Measurements from ENCODE around the gene TGFA. TPM values are rescaled to one million over a fixed set of nuclear protein-coding genes. Genes with fewer than 3 reads are reported as not detected.

Gene TGFA
- total RNA-seq, 1 donor from 2014 or later: 0.05 TPM

DNA sequence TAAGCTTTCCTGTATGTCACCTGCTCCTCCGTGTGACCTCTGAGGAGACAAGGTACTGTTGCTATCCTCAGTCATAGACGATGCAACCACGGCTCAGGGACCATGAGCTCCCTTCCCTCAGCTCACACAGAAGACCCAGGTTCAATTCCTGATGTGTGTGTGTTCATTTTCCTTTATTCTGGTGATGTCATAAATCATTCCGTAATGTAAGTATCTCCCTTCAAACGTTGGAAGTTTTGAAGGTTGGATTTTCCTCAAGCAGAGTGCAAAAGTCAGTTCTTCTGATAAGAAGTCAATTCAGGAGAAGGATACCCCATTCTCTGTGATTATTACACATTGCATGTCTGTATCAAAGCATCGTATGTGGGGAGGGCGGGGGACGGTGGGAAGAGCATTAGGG is 132.9 kb downstream of the TGFA start:
- intact Hi-C loops (cut with micrococcal nuclease): no loop called here

DNA sequence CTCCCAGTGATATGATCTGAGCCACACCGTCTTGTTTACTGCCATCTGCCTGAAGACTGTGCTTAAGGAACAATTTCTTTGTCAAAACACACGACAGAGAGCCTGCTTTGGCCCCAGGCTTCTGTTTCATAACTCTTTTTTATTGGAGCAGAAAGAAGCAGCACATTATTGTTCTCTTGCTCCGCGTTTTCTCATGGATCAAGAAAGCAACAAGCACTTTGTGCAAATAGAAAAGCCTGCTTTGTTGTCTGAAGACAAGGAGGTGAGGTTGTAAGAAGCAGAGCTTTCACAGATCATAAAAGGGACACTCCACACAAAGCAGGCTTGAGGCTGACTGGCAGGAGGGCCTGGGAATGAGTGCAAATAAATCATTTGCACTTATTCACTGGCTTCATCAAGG is 133.5 kb downstream of the TGFA start:
- intact Hi-C loops (cut with micrococcal nuclease): no loop called here

DNA sequence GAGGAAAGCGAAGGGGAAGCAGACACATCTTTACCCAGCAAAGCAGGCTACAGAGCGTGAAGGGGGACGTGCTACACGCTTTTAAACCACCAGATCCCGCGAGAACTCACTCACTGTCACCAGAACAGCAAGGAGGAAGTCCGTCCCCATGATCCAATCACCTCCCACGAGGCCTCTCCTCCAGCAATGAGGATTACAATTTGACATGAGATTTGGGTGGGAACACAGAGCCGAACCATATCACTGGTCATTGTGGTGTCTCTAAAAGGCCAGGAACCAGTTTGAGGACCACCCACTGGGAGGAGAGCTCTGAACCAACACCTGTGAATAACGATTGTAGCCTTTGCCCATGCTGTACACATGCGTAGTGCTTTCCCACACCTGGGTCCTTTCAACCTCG is 135.1 kb downstream of the TGFA start:
- intact Hi-C loops (cut with micrococcal nuclease): no loop called here

DNA sequence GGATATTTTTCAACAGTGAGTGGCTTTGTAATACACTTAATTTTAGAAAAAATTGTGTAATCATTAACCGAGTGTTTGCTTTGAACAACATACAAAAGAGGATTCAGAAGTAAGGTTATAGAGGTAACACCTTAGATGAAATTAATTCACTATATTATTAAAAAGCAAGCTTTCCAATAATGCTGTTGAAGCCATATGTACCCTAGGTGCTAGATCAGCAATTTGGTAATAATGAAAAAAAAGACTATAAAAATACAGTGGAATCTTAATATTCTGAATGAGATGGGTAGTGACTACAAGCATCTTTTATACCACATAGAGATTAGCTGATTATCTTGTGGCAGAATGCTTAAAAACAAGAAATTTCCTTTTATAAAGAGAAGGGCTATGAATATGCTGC is 136.6 kb downstream of the TGFA start:
- intact Hi-C loops (cut with micrococcal nuclease): no loop called here

DNA sequence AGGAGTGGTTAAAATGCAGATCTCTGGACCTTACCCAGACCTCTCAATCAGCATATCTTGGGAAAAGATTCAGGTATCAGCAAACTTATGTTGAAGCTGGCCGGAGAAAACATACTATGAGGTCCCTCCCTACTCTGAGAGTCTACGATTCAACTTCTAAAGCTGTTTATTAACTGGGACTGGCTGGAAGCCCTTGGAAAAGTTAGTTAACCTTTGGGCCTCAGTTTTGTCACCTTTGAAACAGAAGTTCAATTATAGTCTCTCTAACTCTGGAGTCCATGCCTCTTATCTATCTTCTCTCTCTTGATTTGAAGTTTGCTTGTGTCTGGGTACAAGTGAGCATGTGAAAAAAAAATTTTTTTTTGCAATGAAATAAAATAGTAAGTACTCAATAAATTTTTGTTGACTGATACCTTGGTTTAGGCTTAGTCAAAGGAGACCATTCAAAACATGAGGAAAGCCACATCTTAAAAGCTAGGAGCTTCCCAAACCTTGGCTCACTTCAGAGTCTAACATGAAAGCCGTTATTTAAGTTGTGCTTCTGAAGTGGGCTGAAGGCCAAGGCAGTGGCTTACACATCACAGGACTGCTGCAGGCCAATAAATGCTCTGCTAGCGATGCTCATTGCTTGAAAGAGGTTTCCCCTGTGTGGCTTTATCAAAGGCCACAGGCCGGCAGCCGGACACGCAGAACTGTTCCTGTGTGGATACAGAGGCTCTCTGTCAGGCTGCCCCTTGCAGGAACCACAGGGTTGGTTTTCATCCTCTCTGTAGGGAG is 141.1 kb downstream of the TGFA start:
- intact Hi-C loops (cut with micrococcal nuclease): no loop called here

DNA sequence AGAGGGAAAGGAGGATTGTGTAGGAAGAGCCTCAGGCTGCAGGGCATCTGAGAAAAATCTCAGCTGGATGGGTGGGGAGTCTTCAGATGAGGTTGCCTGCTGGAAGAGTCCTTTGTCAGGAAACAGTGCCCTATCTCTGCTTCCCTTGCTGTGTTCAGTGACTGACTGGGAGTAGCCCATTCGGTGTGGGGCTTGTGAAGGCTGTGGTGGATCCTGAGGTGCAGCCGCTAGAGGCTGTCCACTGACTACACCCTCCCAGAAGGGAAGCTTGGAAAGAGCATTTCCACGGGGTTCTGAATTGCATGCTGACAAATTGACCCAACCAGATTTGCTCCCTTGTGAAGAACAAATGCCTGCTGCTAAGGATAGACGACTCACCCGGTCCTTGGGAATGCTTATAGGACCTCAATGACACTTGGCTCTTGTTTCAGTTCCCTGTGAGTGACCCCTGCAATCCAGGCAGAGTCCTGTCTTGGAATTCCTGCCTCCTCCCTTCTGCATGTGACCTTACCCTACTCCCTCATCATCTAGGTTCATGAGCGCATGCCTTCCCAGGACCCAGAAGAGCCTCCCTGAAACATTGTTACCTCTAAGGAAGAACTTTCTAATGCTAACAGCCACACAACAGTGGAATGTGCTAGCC is 142.0 kb downstream of the TGFA start:
- intact Hi-C loops (cut with micrococcal nuclease): no loop called here

DNA sequence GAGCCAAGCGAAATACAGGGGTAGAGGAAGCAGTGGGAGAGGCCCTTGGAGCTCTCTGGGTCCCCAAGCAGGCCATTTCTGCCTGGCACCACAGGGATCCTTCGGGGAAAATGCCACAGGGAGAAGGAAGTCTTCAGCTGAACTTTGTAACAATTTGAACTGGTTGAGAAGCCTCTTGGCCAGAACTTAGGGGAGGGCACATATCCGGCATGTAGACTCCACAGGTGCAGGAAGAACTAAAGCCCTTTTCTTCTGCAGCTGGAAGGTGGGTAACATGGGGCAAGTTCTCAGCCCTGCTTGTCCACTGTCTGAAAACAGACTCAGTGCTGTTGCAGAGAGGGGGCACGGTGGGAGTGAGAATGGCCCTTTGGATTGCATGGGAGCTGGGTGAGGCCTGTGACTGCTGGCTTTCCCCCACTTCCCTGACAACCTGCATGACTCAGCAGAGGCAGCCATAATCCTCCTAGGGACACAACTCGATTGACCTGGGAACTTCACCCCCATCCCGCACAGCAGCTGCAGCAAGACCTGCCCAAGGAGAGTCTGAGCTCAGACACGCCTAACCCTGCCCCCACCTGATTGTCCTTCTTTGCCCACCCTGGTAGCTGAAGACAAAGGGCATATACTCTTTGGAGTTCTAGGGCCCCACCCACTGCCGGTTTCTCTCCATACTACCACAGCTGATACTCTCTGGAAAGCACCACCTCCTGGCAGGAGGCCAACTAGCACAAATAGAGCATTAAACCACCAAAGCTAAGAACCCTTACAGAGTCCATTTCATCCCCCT is 150.2 kb downstream of the TGFA start:
- intact Hi-C loops (cut with micrococcal nuclease): no loop called here

DNA sequence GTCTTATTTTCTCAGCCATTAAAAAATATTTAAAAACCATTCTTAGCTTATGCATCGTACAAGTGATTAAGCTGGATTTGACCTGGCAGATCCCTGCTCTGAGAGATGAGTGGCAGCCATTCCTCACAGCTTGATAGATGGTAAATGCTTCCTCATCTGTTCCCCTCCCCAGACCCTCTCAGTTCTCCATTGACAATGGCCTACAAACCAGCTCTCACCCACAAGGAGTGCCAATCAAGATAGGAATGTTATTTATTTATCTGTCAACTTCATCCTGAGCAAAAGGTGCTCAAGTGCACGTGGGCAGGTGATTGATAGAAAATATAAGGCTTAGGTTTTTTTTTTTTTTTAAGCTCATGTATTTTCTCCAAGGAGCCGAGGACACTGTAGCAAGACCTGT is 153.1 kb downstream of the TGFA start:
- intact Hi-C loops (cut with micrococcal nuclease): no loop called here

DNA sequence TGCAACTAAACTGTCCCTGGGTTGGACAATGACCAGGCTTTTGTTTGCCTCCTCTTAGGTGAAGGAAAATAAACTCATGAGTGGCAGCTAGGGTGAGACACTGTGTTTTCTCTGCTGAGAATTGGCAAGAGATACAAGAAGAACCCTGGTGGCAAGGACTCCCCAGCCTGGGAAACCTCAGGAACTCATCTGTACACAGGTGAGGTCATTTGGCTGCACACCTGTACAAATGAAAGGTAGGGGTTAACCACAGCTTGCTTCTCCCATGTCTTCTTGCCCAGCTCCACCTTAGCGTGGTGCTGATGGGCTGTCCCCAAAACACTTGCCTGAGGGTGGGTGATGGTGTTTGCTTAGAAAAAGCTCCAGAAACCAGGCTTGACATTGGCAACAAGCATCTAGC is 154.6 kb downstream of the TGFA start:
- intact Hi-C loops (cut with micrococcal nuclease): no loop called here

Other genes starting within 250 kb of the TGFA start
- 15.0 and 16.8 TPM in 2 replicates for gene ADD2, start 214.4 kb upstream of the TGFA start, total RNA-seq
- not detected in 2 replicates for gene FIGLA, start 236.8 kb upstream of the TGFA start, total RNA-seq